GM12878 (cell line): ENCODE measurements around the gene VASH1. TPM values are rescaled to one million over a fixed set of nuclear protein-coding genes. Genes with fewer than 3 reads are reported as not detected.
A peak's percentile ranks its signal among the peaks of the same experiment; 100 is the strongest.

Source experiments
- ATAC-seq: fragments of 200-7000 bp; cut with Tn5 transposase; 3 replicates; pipeline ENCODE4 v1.9.1; 2020; ENCODE audit warnings: mild to moderate bottlenecking, moderate library complexity
- BruUV-seq: library from RNA; stranded (reverse); fragments of 400-500 nt; replicated peaks from 2 replicates; lab custom pipeline; 2021; lab: Mats Ljungman, UMichigan
- CTCF ChIA-PET: fragments of 300-600 bp; sonication (Branson Sonifier 250); formaldehyde crosslinking; extraction: SDS; loops from one replicate; lab custom pipeline; 2021; ENCODE audit warnings: inconsistent platforms; lab: Yijun Ruan, JAX
- POLR2A ChIA-PET: fragments of 350-600 bp; formaldehyde crosslinking; extraction: SDS; loops from one replicate; lab custom pipeline; 2021; ENCODE audit warnings: inconsistent platforms; lab: Charles Lee
- RAD21 ChIA-PET: fragments of 300-600 bp; sonication (Branson Sonifier 250); formaldehyde crosslinking; loops from one replicate; lab custom pipeline; 2023; ENCODE audit warnings: antibody characterized with exemption; ENCODE audit not compliant: unreplicated experiment; lab: Charles Lee
- SMC1A ChIA-PET: fragments of 300-600 bp; sonication (Branson Sonifier 250); formaldehyde crosslinking; loops from one replicate; lab custom pipeline; 2023; ENCODE audit not compliant: unreplicated experiment, uncharacterized antibody; lab: Charles Lee
- DNase-seq: peaks from one replicate; pipeline ENCODE4 v3.0.0-alpha.2; 2011; ENCODE audit warnings: low read depth, low spot score
- FAIRE-seq: peaks from 3 replicates; lab custom pipeline; 2011; peaks lifted over from hg19 to GRCh38; lab: Jason Lieb, UNC
- H2AFZ ChIP-seq: 2 replicates; pipeline ENCODE4 v1.6.0; 2011; ENCODE audit warnings: low read depth, low read length, control low read depth; ENCODE audit not compliant: control insufficient read depth
- H3K27ac ChIP-seq: 2 replicates; pipeline ENCODE4 v1.5.1; 2011; ENCODE audit warnings: control low read depth; ENCODE audit not compliant: control insufficient read depth, insufficient read depth
- H3K27me3 ChIP-seq, 2 experiments: replicated peaks in 1 of 2; 2 replicates each; pipeline versions ENCODE4 v1.6.0 to v1.6.1; 2011; ENCODE audit warnings: low read length in 1 of 2; ENCODE audit not compliant: control insufficient read depth in 2 of 2, insufficient read depth in 2 of 2
- H3K36me3 ChIP-seq, 2 experiments: 2 replicates each; pipeline ENCODE4 v1.5.1; 2011; ENCODE audit warnings: low read length in 1 of 2; ENCODE audit not compliant: control insufficient read depth in 2 of 2, insufficient read depth in 2 of 2
- H3K4me1 ChIP-seq: 2 replicates; pipeline ENCODE4 v1.6.1; 2011; ENCODE audit warnings: mild to moderate bottlenecking, low read length, moderate library complexity, mixed read lengths; ENCODE audit not compliant: control insufficient read depth, insufficient read depth
- H3K4me2 ChIP-seq: 2 replicates; pipeline ENCODE4 v1.6.0; 2011; ENCODE audit warnings: control low read depth; ENCODE audit not compliant: control insufficient read depth, insufficient read depth
- H3K4me3 ChIP-seq: fragments of 200-600 bp; sonication (generic); 2 replicates; pipeline ENCODE4 v1.5.1; 2016
- H3K79me2 ChIP-seq: 2 replicates; pipeline ENCODE4 v1.6.0; 2011; ENCODE audit warnings: low read length; ENCODE audit not compliant: control insufficient read depth, insufficient read depth
- H3K9ac ChIP-seq: 2 replicates; pipeline ENCODE4 v1.8.0; 2011; ENCODE audit warnings: low read length, control low read depth, mixed read lengths; ENCODE audit not compliant: control insufficient read depth, insufficient read depth
- H3K9me3 ChIP-seq: replicated peaks from 3 replicates; pipeline ENCODE4 v1.5.1; 2011; ENCODE audit warnings: mild to moderate bottlenecking, low read length; ENCODE audit not compliant: control insufficient read depth, insufficient read depth
- H4K20me1 ChIP-seq: 2 replicates; pipeline ENCODE4 v1.6.0; 2011; ENCODE audit not compliant: control insufficient read depth, insufficient read depth
- BMI1 ChIP-seq: fragments of 450-650 bp; IDR thresholded peaks from 2 replicates; pipeline ENCODE4 v1.6.1; 2016; ENCODE audit warnings: mild to moderate bottlenecking, moderate library complexity, borderline replicate concordance
- BRCA1 ChIP-seq: IDR thresholded peaks from 2 replicates; pipeline ENCODE4 v1.6.1; 2011; ENCODE audit warnings: low read depth, low read length, improper control_type of control experiment
- CHD1 ChIP-seq: IDR thresholded peaks from 2 replicates; pipeline ENCODE4 v1.6.1; 2012; ENCODE audit warnings: low read depth, low read length, improper control_type of control experiment
- DPF2 ChIP-seq: fragments of 450-650 bp; IDR thresholded peaks from 2 replicates; pipeline ENCODE4 v1.6.1; 2017; ENCODE audit warnings: mild to moderate bottlenecking
- EED ChIP-seq: sonication (generic); IDR thresholded peaks from 2 replicates; pipeline ENCODE4 v1.6.1; 2016; ENCODE audit warnings: antibody characterized with exemption, low read depth
- GABPA ChIP-seq: IDR thresholded peaks from 2 replicates; pipeline ENCODE4 v1.6.1; 2014; ENCODE audit warnings: antibody characterized with exemption, low read depth, mild to moderate bottlenecking, inconsistent platforms
- JUND ChIP-seq: IDR thresholded peaks from 2 replicates; pipeline ENCODE4 v1.6.1; 2012; ENCODE audit warnings: low read depth, mild to moderate bottlenecking, low read length, improper control_type of control experiment, moderate library complexity
- NR2C2 ChIP-seq: IDR thresholded peaks from 2 replicates; pipeline ENCODE4 v1.6.1; 2011; ENCODE audit warnings: borderline replicate concordance, low read depth; ENCODE audit not compliant: control insufficient read depth, insufficient read length
- PAX8 ChIP-seq: fragments of 450-650 bp; IDR thresholded peaks from 2 replicates; pipeline ENCODE4 v1.6.1; 2017; ENCODE audit warnings: mild to moderate bottlenecking, moderate library complexity
- SUPT20H ChIP-seq: IDR thresholded peaks from 2 replicates; pipeline ENCODE4 v1.6.1; 2011; ENCODE audit warnings: low read depth, mild to moderate bottlenecking, low read length, moderate library complexity, borderline replicate concordance; ENCODE audit not compliant: control insufficient read depth
- ZSCAN29 ChIP-seq: fragments of 450-650 bp; IDR thresholded peaks from 2 replicates; pipeline ENCODE4 v1.6.1; 2017; ENCODE audit warnings: mild to moderate bottlenecking, moderate library complexity
- WGBS: methylation state at CpG from one replicate; pipeline ENCODE4 v1.1.6; 2016; ENCODE audit warnings: low lambda C conversion rate; ENCODE audit not compliant: insufficient replicate concordance, insufficient coverage; ENCODE audit errors: missing lambda C conversion rate; 5-methylcytosine and 5-hydroxymethylcytosine counted together
- in situ Hi-C: fragments of 300-500 bp; cut with MboI; formaldehyde crosslinking; loops from 9 replicates; pipeline ENCODE4 v1.14.3; 2018; ENCODE audit warnings: mixed read lengths
- intact Hi-C: fragments of 100-400 bp; cut with micrococcal nuclease; formaldehyde crosslinking; loops from one replicate; pipeline ENCODE4 v1.14.2; 2022; ENCODE audit not compliant: unreplicated experiment
- polyA plus RNA-seq, 11 experiments: library from polyadenylated mRNA; depleted of rRNA in 4 of 11; unstranded in 6 of 11; stranded (reverse) in 5 of 11; fragments of >200 nt; fragmentation: Nextera tagmentation in 4 of 11; fragmentation: Illumina TruSeq in 1 of 11; extraction: Ambion mirVana in 4 of 11; extraction: Trizol in 1 of 11; gene quantifications; 1 replicate in 1 of 11; 2 replicates in 10 of 11; pipeline versions ENCODE4 v1.2.1 to v1.2.3, GENCODE V29; 2011 to 2016; ENCODE audit warnings: inconsistent platforms in 2 of 11, missing spikeins in 2 of 11, low read depth in 1 of 11
- total RNA-seq, 4 experiments: library from RNA; depleted of rRNA in 3 of 4; stranded (reverse); fragments of >200 nt in 3 of 4; fragmentation: Illumina TruSeq in 1 of 4; extraction: Trizol in 1 of 4; gene quantifications; 2 replicates each; pipeline versions ENCODE4 v1.2.1 to v1.2.3, GENCODE V29; 2013 to 2021

VASH1 gene
- total and polyA plus RNA-seq, 10 of the 15 experiments (the other 5 are each of a cell fraction or from before 2014, with no cell fraction given): 0.06 to 2.3 (median 0.53) TPM

DNA sequence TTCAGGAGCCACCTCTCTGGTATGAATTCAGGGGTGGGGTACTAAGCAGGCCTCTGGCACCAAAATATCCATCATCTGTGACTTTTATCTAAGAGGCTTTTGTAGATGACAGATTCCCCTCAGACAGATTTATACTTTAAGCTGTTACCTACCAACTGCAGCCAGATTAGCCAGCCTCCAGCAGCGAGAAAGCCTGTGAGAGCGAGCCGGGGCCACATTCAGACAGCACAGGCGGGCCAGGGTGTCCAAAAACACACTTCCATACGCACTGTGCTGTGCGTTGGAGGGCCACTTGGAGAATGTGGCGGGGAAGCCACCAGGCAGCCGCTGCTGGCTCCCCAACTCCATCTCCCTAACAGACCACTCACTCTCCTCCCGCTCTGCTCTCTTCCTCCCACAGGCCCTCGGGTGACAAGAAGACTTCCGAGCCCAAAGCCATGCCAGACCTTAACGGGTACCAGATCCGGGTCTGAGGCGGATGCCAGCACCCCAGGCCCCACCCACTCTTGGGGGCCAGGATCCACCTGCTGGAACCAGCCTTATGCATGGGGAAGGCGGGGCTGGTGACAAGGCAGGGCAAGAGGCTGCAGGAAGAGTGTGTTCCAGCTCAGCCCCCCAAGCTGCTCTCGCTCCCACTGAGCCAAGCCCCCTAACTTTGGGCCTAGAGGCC is 17.4 kb downstream of the VASH1 start:
- 92% methylated on average over 16 of the region's 16 CpGs for WGBS
- Histone ChIP-seq H3K79me2 (no peaks in the 10 kb centered on the region), H3K4me1 (peaks cover 15% of the 10 kb centered on the region), H4K20me1 (no peaks in the 10 kb centered on the region; the same call in 1 of the 2 replicates), H3K9ac (no peak overlapping the region)
- POLR2A ChIA-PET: no interaction called here
- BruUV-seq: TSS peak; percentile 27
- DNase-seq (no peak), FAIRE-seq (no peak), ATAC-seq (no peak)
- intact Hi-C loops: no loop called here
- RAD21 ChIA-PET: no interaction called here
- CTCF ChIA-PET: no interaction called here
- no peak for TF ChIP-seq GABPA
- TF ChIP-seq, all 136 proteins: peak for 0
- H3K27me3 ChIP-seq: no peaks in the 10 kb centered on the region
- H3K4me3 ChIP-seq: no peak overlapping the region
- no peak overlapping the region for H2AFZ ChIP-seq
- peaks cover 0 to 2% of the 10 kb centered on the region in 2 experiments; a peak in 2 of 4 replicates for H3K36me3 ChIP-seq
- SMC1A ChIA-PET: interaction anchor here (0.6 kb wide), 1 partner anchor 71 kb away, joined by 3 read pairs; no protein-coding TSS in a partner anchor
- H3K4me2 ChIP-seq: no peak overlapping the region
- no peaks in the 10 kb centered on the region for H3K9me3 ChIP-seq
- H3K27ac ChIP-seq: no peak overlapping the region
- in situ Hi-C loops: no loop called here

GRCh38 chr14:76779221-76780057 is 18.2 kb downstream of the VASH1 start:
- TF ChIP-seq EED: no peak
- no peak for TF ChIP-seq ZSCAN29
- TF ChIP-seq PAX8: no peak
- TF ChIP-seq JUND: no peak
- TF ChIP-seq SUPT20H: no peak
- TF ChIP-seq BMI1: no peak
- no peak for TF ChIP-seq DPF2
- TF ChIP-seq NR2C2: no peak
- TF ChIP-seq CHD1: no peak
- TF ChIP-seq BRCA1: no peak
- Histone ChIP-seq H3K27me3 (no peaks in the 10 kb centered on the region), H3K27ac (no peak overlapping the region), H3K36me3 (peaks cover 0 to 2% of the 10 kb centered on the region in 2 experiments; a peak in 3 of 4 replicates), H3K4me2 (no peak overlapping the region), H2AFZ (no peak overlapping the region), H3K9ac (no peak overlapping the region), H3K4me1 (peaks cover 15% of the 10 kb centered on the region), H3K9me3 (no peaks in the 10 kb centered on the region), H3K4me3 (no peak overlapping the region), H4K20me1 (no peaks in the 10 kb centered on the region; the same call in 1 of the 2 replicates), H3K79me2 (no peaks in the 10 kb centered on the region)
- no peak for DNase-seq
- in situ Hi-C loops: loop anchor here (5.0 kb wide), 1 partner anchor 62 kb away; no protein-coding TSS in a partner anchor
- ChIA-PET POLR2A (no interaction called here), CTCF (interaction anchor here (8.9 kb wide), 1 partner anchor 71 kb away, joined by 136 read pairs; no protein-coding TSS in a partner anchor), SMC1A (no interaction called here), RAD21 (interaction anchor here (1.9 kb wide), 1 partner anchor 69 kb away, joined by 6 read pairs; no protein-coding TSS in a partner anchor)
- intact Hi-C loops: no loop called here
- no peak for ATAC-seq
- FAIRE-seq: no peak
- BruUV-seq: no TSS peak
- WGBS: 68% methylated on average over 7 of the region's 7 CpGs
